Peyer's patch (tissue), 4 donors: ENCODE measurements around the gene PDE1C.

Source experiments
- CTCF ChIP-seq, 6 experiments: fragments of 450-650 bp in 4 of 6; fragments of 200-600 bp in 2 of 6; sonication (generic) in 1 of 6; IDR thresholded peaks; one replicate each; pipeline ENCODE4 v1.5.1; 2017 to 2019; ENCODE audit warnings: antibody characterized with exemption in 6 of 6, mild to moderate bottlenecking in 3 of 6, moderate library complexity in 1 of 6
- POLR2A ChIP-seq, 2 donors: fragments of 450-650 bp; IDR thresholded peaks; one replicate each; pipeline ENCODE4 v1.5.1; 2017; ENCODE audit warnings: antibody characterized with exemption in 2 of 2, mild to moderate bottlenecking in 2 of 2, moderate library complexity in 2 of 2

- TF ChIP-seq CTCF (IDR thresholded peaks at IDR 0.05) (no peak), POLR2A (IDR thresholded peaks at IDR 0.05) (no peak)
Observed at GRCh38 chr7:31878875-31879274, 191.3 kb downstream of the PDE1C start.
